SU-DHL-6 (cell line): ENCODE measurements around the gene CACNG3.

Source experiments
- H2AFZ ChIP-seq: fragments of 200-600 bp; sonication (generic); 2 replicates; pipeline ENCODE4 v1.6.1; 2014; ENCODE audit warnings: low read depth, mild to moderate bottlenecking, moderate library complexity, mixed read lengths, antibody characterized with exemption, low read length; ENCODE audit not compliant: severe bottlenecking
- H3F3A ChIP-seq: fragments of 200-600 bp; shearing (Covaris generic); 2 replicates; pipeline ENCODE4 v1.6.0; 2016; ENCODE audit warnings: antibody characterized with exemption, mild to moderate bottlenecking; ENCODE audit not compliant: insufficient read depth
- H3K27ac ChIP-seq: fragments of 200-600 bp; sonication (generic); 2 replicates; pipeline ENCODE4 v1.5.1; 2016; ENCODE audit warnings: low read depth, mild to moderate bottlenecking, low read length, moderate library complexity, mixed read lengths
- H3K27me3 ChIP-seq: fragments of 200-600 bp; sonication (generic), shearing (Covaris generic); 2 replicates; pipeline ENCODE4 v1.6.0; 2014; ENCODE audit warnings: mild to moderate bottlenecking, low read length
- H3K36me3 ChIP-seq: fragments of 200-600 bp; sonication (generic); 2 replicates; pipeline ENCODE4 v1.6.1; 2014; ENCODE audit warnings: mild to moderate bottlenecking, low read length, mixed read lengths
- H3K4me2 ChIP-seq: fragments of 300-600, 200-600 bp; shearing (Covaris generic), sonication (generic); 2 replicates; pipeline ENCODE4 v1.6.0; 2014; ENCODE audit warnings: low read length, low read depth, mild to moderate bottlenecking; ENCODE audit not compliant: poor library complexity, severe bottlenecking
- H3K4me3 ChIP-seq: fragments of 200-600 bp; sonication (generic); 2 replicates; pipeline ENCODE4 v1.5.1; 2014; ENCODE audit warnings: antibody characterized with exemption, low read length, mild to moderate bottlenecking, mixed read lengths; ENCODE audit not compliant: insufficient read depth, poor library complexity, severe bottlenecking
- H3K79me2 ChIP-seq: fragments of 200-600 bp; sonication (generic); 2 replicates; pipeline ENCODE4 v1.6.1; 2014; ENCODE audit warnings: mild to moderate bottlenecking, low read length, moderate library complexity; ENCODE audit not compliant: insufficient read depth
- H3K9ac ChIP-seq: fragments of 200-600 bp; sonication (generic); 2 replicates; pipeline ENCODE4 v1.7.0; 2014; ENCODE audit warnings: mild to moderate bottlenecking, low read length
- H3K9me2 ChIP-seq: fragments of 200-600 bp; sonication (generic); replicated peaks from 2 replicates; pipeline ENCODE4 v1.6.1; 2014; ENCODE audit warnings: low read length; ENCODE audit not compliant: insufficient read depth
- H3K9me3 ChIP-seq: fragments of 200-600 bp; sonication (generic); 2 replicates; pipeline ENCODE4 v1.6.1; 2014; ENCODE audit warnings: low read length, mixed read lengths; ENCODE audit not compliant: insufficient read depth
- H4K20me1 ChIP-seq: fragments of 200-600 bp; sonication (generic); 2 replicates; pipeline ENCODE4 v1.6.1; 2014; ENCODE audit warnings: low read depth, mild to moderate bottlenecking, antibody characterized with exemption, low read length, moderate library complexity, mixed read lengths
- CTCF ChIP-seq: fragments of 200-600 bp; sonication (generic); IDR thresholded peaks from one replicate; pipeline ENCODE4 v1.5.1; 2017; ENCODE audit warnings: antibody characterized with exemption, mild to moderate bottlenecking, low read length, moderate library complexity; ENCODE audit not compliant: insufficient read depth, poor library complexity, severe bottlenecking
- EZH2phosphoT487 ChIP-seq: fragments of 200-600 bp; sonication (generic), shearing (Covaris generic); conservative IDR thresholded peaks from 2 replicates; pipeline ENCODE4 v1.6.1; 2018; ENCODE audit warnings: mild to moderate bottlenecking, antibody characterized with exemption, low read length, moderate library complexity, mixed read lengths

Gene CACNG3

GRCh38 chr16:24218299-24218698, 37.8 kb upstream of the CACNG3 start:
- H3K36me3 ChIP-seq = no peaks in the 10 kb centered on the region
- H3K4me2 ChIP-seq = no peak overlapping the region
- no peak overlapping the region for H3K27ac ChIP-seq
- no peak overlapping the region for H3K9ac ChIP-seq
- no peak overlapping the region for H2AFZ ChIP-seq
- H3K79me2 ChIP-seq = no peaks in the 10 kb centered on the region
- no peaks in the 10 kb centered on the region for H3K27me3 ChIP-seq
- H3F3A ChIP-seq = no peaks in the 10 kb centered on the region
- no peaks in the 10 kb centered on the region for H3K9me2 ChIP-seq
- H4K20me1 ChIP-seq = no peaks in the 10 kb centered on the region
- no peaks in the 10 kb centered on the region for H3K9me3 ChIP-seq
- TF ChIP-seq EZH2phosphoT487 (no peak), CTCF (no peak)
- H3K4me3 ChIP-seq = no peak overlapping the region

- H2AFZ ChIP-seq = no peak overlapping the region
- no peaks in the 10 kb centered on the region for H3K9me2 ChIP-seq
- no peaks in the 10 kb centered on the region for H3K36me3 ChIP-seq
- H3K9me3 ChIP-seq = no peaks in the 10 kb centered on the region
- no peak overlapping the region for H3K27ac ChIP-seq
- H4K20me1 ChIP-seq = no peaks in the 10 kb centered on the region
- H3K9ac ChIP-seq = no peak overlapping the region
- TF ChIP-seq CTCF (no peak), EZH2phosphoT487 (no peak)
- no peak overlapping the region for H3K4me2 ChIP-seq
- no peak overlapping the region for H3K4me3 ChIP-seq
- H3K27me3 ChIP-seq = no peaks in the 10 kb centered on the region
- no peaks in the 10 kb centered on the region for H3F3A ChIP-seq
- H3K79me2 ChIP-seq = no peaks in the 10 kb centered on the region
These were observed 34.9 kb upstream of the CACNG3 start for GRCh38 chr16:24221219-24221618.

- no peak for TF ChIP-seq CTCF
- no peak for TF ChIP-seq EZH2phosphoT487
- no peaks in the 10 kb centered on the region for H3K36me3 ChIP-seq
These were observed 27.6 kb upstream of the CACNG3 start for GRCh38 chr16:24228514-24228913.

More at GRCh38 chr16:24228514-24228913, 27.6 kb upstream of the CACNG3 start:
- Histone ChIP-seq H4K20me1 (no peaks in the 10 kb centered on the region), H2AFZ (no peak overlapping the region), H3K4me2 (no peak overlapping the region), H3K9me3 (no peaks in the 10 kb centered on the region), H3K9me2 (no peaks in the 10 kb centered on the region), H3F3A (no peaks in the 10 kb centered on the region), H3K27me3 (no peaks in the 10 kb centered on the region), H3K4me3 (no peak overlapping the region), H3K9ac (no peak overlapping the region), H3K79me2 (no peaks in the 10 kb centered on the region), H3K27ac (no peak overlapping the region)
